HG02588 (cell line): ENCODE results near the gene SLC9B2.
A peak's percentile ranks its signal among the peaks of the same experiment; 100 is the strongest.

Experiments
- ATAC-seq: cut with Tn5 transposase; IDR thresholded peaks from one replicate; pipeline ENCODE4 v1.9.1; 2021; ENCODE audit warnings: mild to moderate bottlenecking, moderate library complexity; ENCODE audit not compliant: unreplicated experiment

Gene SLC9B2

GRCh38 chr4:103076747-103077347 lies at the start of gene SLC9B2:
TSS of gene SLC9B2 (minus strand) at chr4:103076761. CDS start at chr4:103067550, 9,211 bp downstream.
- ATAC-seq = peak; percentile 48

GRCh38 chr4:103126126-103126525 lies 49.6 kb upstream of the SLC9B2 start:
- no peak for ATAC-seq

GRCh38 chr4:103123114-103123513 lies 46.6 kb upstream of the SLC9B2 start:
- ATAC-seq = no peak

- no peak for ATAC-seq
These were observed 41.6 kb upstream of the SLC9B2 start for GRCh38 chr4:103118166-103118565.

- no peak for ATAC-seq
These were observed 35.0 kb upstream of the SLC9B2 start for GRCh38 chr4:103111598-103111997.

GRCh38 chr4:103108542-103108941 lies 32.0 kb upstream of the SLC9B2 start:
- ATAC-seq = no peak

GRCh38 chr4:103105558-103106356 lies 29.2 kb upstream of the SLC9B2 start:
- no peak for ATAC-seq

GRCh38 chr4:103104886-103105285 lies 28.3 kb upstream of the SLC9B2 start:
- no peak for ATAC-seq

- ATAC-seq = no peak
These were observed 24.1 kb upstream of the SLC9B2 start for GRCh38 chr4:103100691-103101090.

- ATAC-seq = peak; percentile 97
These were observed 23.3 kb upstream of the SLC9B2 start, which contains the start of gene BDH2 for GRCh38 chr4:103099691-103100392. TSS of gene BDH2 (minus strand) at chr4:103099834. CDS start at chr4:103096254, 3,580 bp downstream.

GRCh38 chr4:103098756-103099440 lies 22.3 kb upstream of the SLC9B2 start:
- ATAC-seq = no peak

GRCh38 chr4:103098341-103098740 lies 21.8 kb upstream of the SLC9B2 start:
- ATAC-seq = no peak

- no peak for ATAC-seq
These were observed 20.6 kb upstream of the SLC9B2 start for GRCh38 chr4:103097112-103097511.

- no peak for ATAC-seq
These were observed 18.5 kb upstream of the SLC9B2 start for GRCh38 chr4:103095080-103095479.

GRCh38 chr4:103092245-103092644 lies 15.7 kb upstream of the SLC9B2 start:
- ATAC-seq = no peak

GRCh38 chr4:103091601-103092223 lies 15.2 kb upstream of the SLC9B2 start:
- ATAC-seq = peak; percentile 79

GRCh38 chr4:103089481-103089880 lies 12.9 kb upstream of the SLC9B2 start:
- no peak for ATAC-seq

- ATAC-seq = no peak
These were observed 10.0 kb upstream of the SLC9B2 start for GRCh38 chr4:103086551-103086950.

- no peak for ATAC-seq
These were observed 9.1 kb upstream of the SLC9B2 start for GRCh38 chr4:103085555-103086196.

GRCh38 chr4:103079621-103080020 lies 3.1 kb upstream of the SLC9B2 start:
- ATAC-seq = no peak
